ENCODE measurements around the gene TRPC4AP. TPM values are rescaled to one million over a fixed set of nuclear protein-coding genes. Genes with fewer than 3 reads are reported as not detected.

TRPC4AP gene
- total RNA-seq, 1 experiment from 2014 or later: 44.9 TPM

DNA sequence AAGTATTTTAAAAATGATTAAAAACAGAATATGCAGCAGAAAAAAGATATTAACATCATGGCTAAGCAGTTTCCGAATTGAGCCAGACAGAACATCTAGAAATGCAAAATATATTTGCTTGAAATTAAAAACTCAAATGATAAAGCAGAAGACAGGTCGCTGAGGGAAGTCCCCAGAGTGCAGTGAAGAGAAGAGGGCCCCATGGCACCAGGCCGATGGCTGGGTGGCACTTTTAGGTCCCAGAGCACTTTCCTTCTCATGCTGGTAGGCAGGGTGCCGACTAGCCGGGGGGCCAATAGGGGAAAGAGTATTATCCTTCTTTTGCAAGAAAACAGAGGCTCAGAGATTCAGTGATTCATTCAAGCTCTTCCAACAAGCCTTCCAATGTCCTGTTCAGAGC, 78.1 kb downstream of the TRPC4AP start:
- no peak for DNase-seq (ENCODE audit: low read depth)

DNA sequence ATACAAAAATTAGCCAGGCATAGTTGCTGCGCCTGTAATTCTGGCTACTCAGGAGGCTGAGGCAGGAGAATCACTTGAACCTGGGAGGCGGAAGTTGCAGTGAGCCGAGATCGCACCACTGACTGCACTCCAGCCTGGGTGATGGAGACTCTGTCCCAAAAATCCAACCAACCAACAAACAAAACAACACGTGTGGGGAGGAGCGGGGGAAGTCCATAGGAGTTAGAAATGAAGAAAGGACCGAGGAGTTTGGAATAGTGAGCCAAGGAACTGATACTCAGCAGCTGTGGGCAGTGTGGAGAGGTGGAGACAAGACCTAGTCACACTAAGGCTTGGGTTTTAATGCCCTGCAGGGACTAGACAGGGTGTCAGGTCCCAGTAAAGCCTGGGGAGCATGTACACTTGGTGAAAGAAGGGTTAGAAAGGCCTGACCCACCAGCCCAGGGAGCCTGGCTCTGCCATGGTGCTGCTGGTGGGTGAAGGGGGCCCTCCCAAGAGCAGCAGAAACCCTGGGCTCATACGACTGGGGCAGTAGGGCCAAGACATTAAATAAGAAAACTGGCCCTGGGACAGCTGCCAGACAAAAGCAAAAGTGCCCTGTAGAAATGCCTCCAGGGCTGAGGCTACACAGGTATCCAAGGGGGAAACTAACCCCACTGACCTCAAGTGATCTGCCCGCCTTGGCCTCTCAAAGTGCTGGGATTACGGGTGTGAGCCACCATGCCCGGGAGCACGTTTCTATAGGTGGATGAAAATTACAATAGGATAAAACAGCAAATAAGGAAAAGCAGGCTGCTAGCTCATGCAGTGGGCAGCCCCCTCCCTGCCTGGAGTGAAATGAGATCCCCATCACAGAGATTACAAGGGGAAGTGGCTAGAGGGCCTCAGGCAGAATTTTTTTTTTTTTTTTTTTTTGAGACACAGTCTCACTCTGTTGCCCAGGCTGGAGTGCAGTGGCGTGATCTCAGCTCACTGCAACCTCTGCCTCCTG, 78.9 kb downstream of the TRPC4AP start:
- DNase-seq (ENCODE audit: low read depth): peak; percentile 22

GRCh38 chr20:35012227-35013069, 80.2 kb downstream of the TRPC4AP start:
- DNase-seq (ENCODE audit: low read depth): no peak

- DNase-seq (ENCODE audit: low read depth): no peak
Observed at GRCh38 chr20:35011589-35012226, 80.9 kb downstream of the TRPC4AP start.

DNA sequence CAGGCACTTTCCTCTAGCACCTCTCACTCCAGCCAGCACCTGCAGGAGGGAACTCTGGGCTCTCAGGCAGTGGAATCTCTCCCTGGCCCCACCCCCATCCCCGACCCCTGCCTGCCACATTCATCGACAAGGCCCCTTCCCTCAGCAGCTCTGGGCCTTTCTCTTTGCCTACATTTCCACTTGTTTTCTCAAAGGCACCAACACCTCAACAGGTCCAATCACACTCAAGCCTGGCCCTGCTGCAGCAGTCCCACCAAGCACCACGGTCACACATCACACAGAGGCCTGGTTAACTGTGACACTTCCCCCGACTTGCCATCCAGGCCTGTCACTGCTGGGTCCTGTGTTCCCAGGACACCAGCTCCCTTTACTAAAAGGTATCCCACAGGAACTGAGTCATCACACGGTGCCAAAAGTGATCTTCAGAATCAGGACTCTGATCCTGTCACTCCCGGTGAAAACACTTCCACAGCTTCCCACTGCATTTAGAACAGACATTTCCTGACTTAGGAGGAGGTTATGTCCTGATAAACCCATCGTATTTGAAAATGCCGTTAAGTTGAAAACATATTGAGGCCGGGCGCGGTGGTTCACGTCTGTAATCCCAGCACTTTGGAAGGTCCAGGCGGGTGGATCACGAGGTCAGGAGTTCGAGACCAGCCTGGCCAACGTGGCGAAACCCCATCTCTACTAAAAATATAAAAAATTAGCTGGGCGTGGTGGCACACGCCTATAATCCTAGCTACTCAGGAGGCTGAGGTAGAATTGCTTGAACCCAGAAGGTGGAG, 82.0 kb downstream of the TRPC4AP start:
- DNase-seq (ENCODE audit: low read depth): no peak

DNA sequence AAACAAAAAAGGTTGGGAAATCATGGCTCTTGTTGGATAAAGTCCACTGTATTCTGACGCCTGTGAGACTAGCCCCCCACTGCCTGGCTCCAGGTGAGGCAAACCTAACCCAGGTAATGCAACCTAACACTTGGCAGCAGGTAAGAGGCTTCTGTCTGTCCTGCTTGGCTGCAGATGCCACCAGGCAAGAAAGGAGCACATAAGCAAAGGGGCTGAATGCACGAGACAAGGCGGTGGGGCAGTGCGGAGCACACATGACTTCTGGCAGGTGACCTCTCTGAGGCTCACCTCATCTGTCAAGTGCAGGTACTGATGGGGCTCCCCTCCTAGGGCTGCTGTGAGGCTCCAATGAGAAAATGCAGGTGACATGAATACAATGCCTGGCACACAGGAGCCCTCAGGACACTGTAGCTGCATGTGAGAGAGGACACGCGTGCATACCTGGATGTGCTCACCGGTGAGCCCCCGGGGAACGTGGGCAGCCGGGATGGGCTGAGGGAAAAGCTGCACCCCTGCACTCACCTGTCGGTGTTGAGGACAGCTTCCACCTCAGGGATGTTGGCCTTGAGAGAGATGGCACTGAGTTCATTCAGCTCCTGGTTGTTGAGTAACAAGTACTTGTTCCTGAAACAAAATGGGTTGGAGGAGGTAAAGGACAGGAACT, 82.8 kb downstream of the TRPC4AP start:
- no peak for DNase-seq (ENCODE audit: low read depth)

DNA sequence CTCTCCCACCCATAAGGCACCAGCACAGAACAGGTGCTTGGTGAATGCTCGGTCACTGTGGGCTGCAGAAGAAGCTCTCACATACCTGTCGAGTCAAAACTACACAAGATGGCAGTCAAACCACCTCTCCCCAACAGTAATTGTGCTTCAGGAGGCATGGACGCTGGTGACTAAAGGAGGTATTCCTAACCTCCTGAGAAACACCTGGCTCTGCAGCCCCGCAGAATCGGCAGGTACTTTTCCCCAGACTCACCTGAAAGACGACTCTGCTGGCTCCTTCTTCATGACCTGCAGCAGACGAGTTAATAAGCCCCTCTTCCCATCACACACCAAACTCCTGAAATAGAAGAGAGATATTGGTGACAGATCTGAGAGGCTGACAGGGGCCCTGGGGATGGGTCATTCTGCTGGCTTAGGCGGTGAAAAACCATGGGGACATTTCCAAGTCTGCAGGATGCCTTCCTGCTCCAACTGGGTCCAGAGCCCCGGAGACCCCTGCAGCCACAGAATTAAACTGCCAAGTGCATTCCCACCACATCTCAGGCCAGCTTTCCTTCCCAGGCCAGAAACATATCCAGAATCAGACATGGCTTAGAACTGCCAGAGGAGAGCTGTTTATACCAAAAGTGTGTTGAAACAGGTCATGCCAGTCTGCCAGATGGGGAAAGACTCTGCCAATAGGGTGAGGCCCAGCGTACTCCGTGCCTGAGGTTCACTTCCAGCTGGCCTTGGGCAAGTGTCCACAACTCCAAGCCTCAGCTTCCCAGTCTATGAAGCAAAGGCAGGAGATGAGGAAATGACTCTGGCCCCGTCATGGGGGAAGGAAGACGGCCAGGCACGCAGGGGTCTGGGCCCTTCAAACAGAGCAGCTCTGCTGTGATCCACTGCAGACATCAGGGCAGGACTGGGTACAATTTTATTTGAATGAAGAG, 83.9 kb downstream of the TRPC4AP start:
- no peak for DNase-seq (ENCODE audit: low read depth)

GRCh38 chr20:35007891-35008290, 84.7 kb downstream of the TRPC4AP start:
- DNase-seq (ENCODE audit: low read depth): no peak

GRCh38 chr20:35007413-35007812, 85.2 kb downstream of the TRPC4AP start:
- DNase-seq (ENCODE audit: low read depth): no peak

DNA sequence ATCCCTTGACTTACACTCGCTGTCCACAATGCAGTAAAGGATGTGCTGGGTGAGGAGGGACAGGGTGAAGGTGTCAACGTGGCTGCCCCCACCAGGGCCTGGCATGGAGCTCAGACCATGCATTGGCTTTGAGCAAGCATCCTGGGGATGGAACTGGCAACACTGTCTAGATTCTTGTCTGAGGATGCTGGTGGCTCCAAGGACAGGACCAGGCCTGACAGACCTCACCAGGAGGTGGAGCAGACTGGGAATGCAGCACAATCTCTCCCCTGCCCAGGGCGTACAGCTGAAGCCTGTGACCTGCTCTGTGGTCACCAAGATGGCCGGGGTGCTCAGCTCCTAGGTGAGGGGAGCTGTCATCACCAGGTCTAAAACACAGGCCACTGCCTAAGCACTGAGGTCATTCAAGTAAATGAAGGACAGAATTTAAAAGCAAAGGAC, 86.1 kb downstream of the TRPC4AP start:
- no peak for DNase-seq (ENCODE audit: low read depth)

GRCh38 chr20:35006009-35006408, 86.6 kb downstream of the TRPC4AP start:
- no peak for DNase-seq (ENCODE audit: low read depth)

DNA sequence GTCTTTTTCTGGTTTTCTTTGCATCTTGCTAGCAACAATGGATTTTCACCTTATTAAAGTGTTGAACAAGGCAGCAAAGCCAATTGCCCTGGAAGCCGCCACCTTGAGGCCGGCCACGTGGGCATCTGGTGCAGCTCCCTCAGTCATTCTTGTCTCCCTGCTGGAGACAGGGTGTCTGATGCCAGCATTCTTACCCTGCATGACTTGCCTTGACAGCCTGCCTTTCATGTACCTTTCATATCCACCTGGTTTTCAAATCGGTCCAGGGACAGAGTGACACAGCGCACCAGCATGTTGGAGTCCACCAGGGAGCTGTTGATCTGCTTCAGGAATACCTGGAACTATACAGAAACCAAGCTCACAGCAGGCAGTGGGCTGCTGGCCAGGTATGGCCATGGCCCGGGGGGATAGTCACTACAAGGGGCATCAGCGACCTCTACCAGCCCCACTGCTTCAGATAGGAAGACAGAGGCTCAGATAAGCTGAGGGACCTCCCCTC, 87.1 kb downstream of the TRPC4AP start:
- DNase-seq (ENCODE audit: low read depth): no peak

- DNase-seq (ENCODE audit: low read depth): no peak
Observed at GRCh38 chr20:35004749-35005462, 87.7 kb downstream of the TRPC4AP start.

DNA sequence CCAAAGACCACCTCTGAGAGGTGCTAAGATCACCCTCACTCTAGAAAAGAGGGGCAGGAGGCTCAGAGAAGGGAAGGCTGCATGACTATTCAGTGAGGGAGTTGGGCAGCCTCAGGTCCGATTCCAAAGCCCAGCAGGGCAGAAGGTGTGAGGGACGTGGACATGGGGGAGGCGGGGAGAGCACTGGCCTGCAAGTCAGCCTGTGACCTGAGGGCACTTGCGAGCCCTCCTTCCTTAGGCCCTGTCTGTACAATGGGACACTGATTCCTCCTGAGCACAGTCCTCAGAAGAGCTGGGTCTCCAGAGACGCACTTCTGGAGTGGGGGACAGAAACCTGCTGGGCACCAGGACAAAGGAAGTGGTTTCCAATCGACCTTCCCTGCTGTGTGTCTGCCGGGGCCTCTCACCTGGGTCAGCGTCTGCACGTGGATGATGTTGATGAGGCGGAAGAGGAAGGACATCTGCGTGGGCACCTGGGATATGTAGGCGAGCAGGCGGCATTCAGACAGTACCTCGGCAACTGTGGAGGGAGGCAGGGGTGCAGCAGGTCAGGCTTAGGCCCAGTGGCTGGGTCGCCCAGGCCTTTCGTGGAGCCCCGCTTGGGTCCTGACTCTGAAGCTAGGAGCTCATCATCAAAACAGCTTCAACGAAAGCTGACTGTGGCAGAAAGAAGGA, 88.4 kb downstream of the TRPC4AP start:
- no peak for DNase-seq (ENCODE audit: low read depth)

DNA sequence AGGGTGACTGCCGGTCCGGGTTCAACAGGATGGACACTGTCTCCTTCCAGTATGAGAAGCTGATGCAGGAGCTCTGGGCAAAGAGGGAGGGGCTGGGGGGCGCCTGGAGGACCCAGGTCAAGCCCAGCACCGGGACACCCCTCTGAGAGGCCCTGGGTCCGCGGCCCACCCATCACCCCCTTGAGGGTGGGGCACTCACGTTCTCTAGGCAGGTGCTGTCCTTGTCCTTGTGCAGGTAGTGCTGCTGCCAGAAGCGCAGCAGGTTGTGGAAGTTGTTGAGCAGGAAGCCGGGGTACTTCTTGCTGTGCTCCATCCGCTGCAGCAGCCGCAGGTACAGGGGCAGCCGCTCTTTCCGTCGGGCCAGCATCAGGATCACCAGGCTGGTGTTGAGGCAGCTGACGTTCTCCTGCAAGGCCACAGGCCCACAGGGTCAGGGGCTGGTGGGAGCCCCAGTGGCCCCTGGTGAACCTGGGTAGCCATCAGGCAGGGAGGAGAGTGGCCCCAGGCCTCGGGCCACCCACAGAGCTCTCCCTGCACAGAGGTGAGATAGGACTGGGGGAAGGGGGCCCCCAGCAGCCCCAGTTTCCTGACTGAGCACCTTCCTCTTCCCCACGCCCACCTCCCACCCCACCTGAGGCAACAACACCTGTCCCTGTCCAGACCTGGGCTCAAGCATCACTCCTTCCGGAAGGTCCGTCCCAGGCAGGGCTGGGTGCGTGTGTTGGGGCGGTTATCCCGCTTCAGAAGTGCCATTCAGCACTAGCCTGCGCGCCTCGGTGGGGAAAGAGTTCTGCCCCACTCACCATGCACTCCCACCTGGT, 89.2 kb downstream of the TRPC4AP start:
- no peak for DNase-seq (ENCODE audit: low read depth)

- no peak for DNase-seq (ENCODE audit: low read depth)
Observed at GRCh38 chr20:35002426-35003210, 90.0 kb downstream of the TRPC4AP start.

All from RPMI7951 (cell line).